H9 (cell line): ENCODE results near the gene SGIP1. TPM values are rescaled to one million over a fixed set of nuclear protein-coding genes. Genes with fewer than 3 reads are reported as not detected.

ENCODE experiments used
- DNase-seq: peaks from one replicate; pipeline ENCODE4 v3.0.0-alpha.2; 2017
- H2AFZ ChIP-seq: one replicate; pipeline ENCODE4 v1.6.1; 2013; ENCODE audit warnings: mild to moderate bottlenecking, low read length, control low read depth, moderate library complexity
- H2AK5ac ChIP-seq: 2 replicates; pipeline ENCODE4 v1.6.1; 2013; ENCODE audit warnings: low read length, control low read depth, mixed read lengths; ENCODE audit not compliant: insufficient read length
- H2BK120ac ChIP-seq: one replicate; pipeline ENCODE4 v1.6.1; 2013; ENCODE audit warnings: low read depth, mild to moderate bottlenecking, low read length, control low read depth, inconsistent platforms; ENCODE audit not compliant: poor library complexity, severe bottlenecking
- H2BK12ac ChIP-seq: 2 replicates; pipeline ENCODE4 v1.6.1; 2013; ENCODE audit warnings: low read length, control low read depth, mixed read lengths, low read depth; ENCODE audit not compliant: insufficient read length
- H2BK15ac ChIP-seq: 2 replicates; pipeline ENCODE4 v1.6.1; 2013; ENCODE audit warnings: low read depth, low read length, control low read depth
- H2BK20ac ChIP-seq: one replicate; pipeline ENCODE4 v1.6.1; 2013; ENCODE audit warnings: low read depth, mild to moderate bottlenecking, low read length, control low read depth, inconsistent platforms; ENCODE audit not compliant: poor library complexity, severe bottlenecking
- H2BK5ac ChIP-seq: 2 replicates; pipeline ENCODE4 v1.6.1; 2013; ENCODE audit warnings: low read length, control low read depth, mixed read lengths; ENCODE audit not compliant: insufficient read length
- H3K14ac ChIP-seq: 2 replicates; pipeline ENCODE4 v1.6.1; 2013; ENCODE audit warnings: low read length, control low read depth; ENCODE audit not compliant: insufficient read depth
- H3K18ac ChIP-seq: 2 replicates; pipeline ENCODE4 v1.6.1; 2013; ENCODE audit warnings: low read depth, mild to moderate bottlenecking, mixed read lengths, low read length, control low read depth; ENCODE audit not compliant: insufficient read length
- H3K23ac ChIP-seq: 2 replicates; pipeline ENCODE4 v1.6.1; 2013; ENCODE audit warnings: low read length, control low read depth, mixed read lengths, low read depth; ENCODE audit not compliant: insufficient read length
- H3K23me2 ChIP-seq: 2 replicates; pipeline ENCODE4 v1.6.1; 2013; ENCODE audit warnings: low read depth, mild to moderate bottlenecking, mixed read lengths, low read length, control low read depth; ENCODE audit not compliant: insufficient read length, poor library complexity, severe bottlenecking
- H3K27ac ChIP-seq: 2 replicates; pipeline ENCODE4 v1.5.1; 2013; ENCODE audit warnings: low read length, control low read depth, mixed read lengths, low read depth; ENCODE audit not compliant: insufficient read length
- H3K27me3 ChIP-seq: 2 replicates; pipeline ENCODE4 v1.6.1; 2013; ENCODE audit warnings: low read length, control low read depth, inconsistent platforms; ENCODE audit not compliant: insufficient read depth
- H3K4ac ChIP-seq: 2 replicates; pipeline ENCODE4 v1.6.1; 2013; ENCODE audit warnings: low read depth, mild to moderate bottlenecking, control low read depth, inconsistent platforms, low read length, moderate library complexity
- H3K4me1 ChIP-seq: 2 replicates; pipeline ENCODE4 v1.6.1; 2013; ENCODE audit warnings: low read length, control low read depth, inconsistent platforms; ENCODE audit not compliant: insufficient read depth
- H3K4me2 ChIP-seq: 2 replicates; pipeline ENCODE4 v1.6.1; 2013; ENCODE audit warnings: low read length, control low read depth, mixed read lengths; ENCODE audit not compliant: insufficient read length, insufficient read depth
- H3K56ac ChIP-seq: 2 replicates; pipeline ENCODE4 v1.6.1; 2013; ENCODE audit warnings: low read depth, mild to moderate bottlenecking, mixed read lengths, low read length, control low read depth; ENCODE audit not compliant: insufficient read length
- H3K79me1 ChIP-seq: 2 replicates; pipeline ENCODE4 v1.6.1; 2013; ENCODE audit warnings: low read depth, mild to moderate bottlenecking, moderate library complexity, low read length, control low read depth, inconsistent platforms; ENCODE audit not compliant: insufficient read depth, poor library complexity, severe bottlenecking
- H3K79me2 ChIP-seq: 2 replicates; pipeline ENCODE4 v1.6.1; 2013; ENCODE audit warnings: low read length, control low read depth, inconsistent platforms; ENCODE audit not compliant: insufficient read depth
- H3K9ac ChIP-seq: 2 replicates; pipeline ENCODE4 v1.6.1; 2013; ENCODE audit warnings: low read length, control low read depth, mixed read lengths; ENCODE audit not compliant: insufficient read length; ENCODE audit errors: extremely low read depth
- H3K9me3 ChIP-seq: one replicate; pipeline ENCODE4 v1.6.1; 2013; ENCODE audit warnings: low read depth, low read length, inconsistent platforms; ENCODE audit not compliant: control insufficient read depth
- H3T11ph ChIP-seq: one replicate; pipeline ENCODE4 v1.6.1; 2013; ENCODE audit warnings: mild to moderate bottlenecking, low read length, control low read depth, inconsistent platforms
- H4K20me1 ChIP-seq: one replicate; pipeline ENCODE4 v1.6.1; 2013; ENCODE audit not compliant: control insufficient read depth, insufficient read length, insufficient read depth
- H4K5ac ChIP-seq: 2 replicates; pipeline ENCODE4 v1.6.1; 2013; ENCODE audit warnings: low read depth, mild to moderate bottlenecking, mixed read lengths, low read length, control low read depth; ENCODE audit not compliant: insufficient read length
- H4K8ac ChIP-seq: replicated peaks from 2 replicates; pipeline ENCODE4 v1.6.1; 2013; ENCODE audit warnings: low read length, control low read depth, mixed read lengths, low read depth; ENCODE audit not compliant: insufficient read length
- H4K91ac ChIP-seq: 2 replicates; pipeline ENCODE4 v1.6.1; 2013; ENCODE audit warnings: low read depth, mild to moderate bottlenecking, moderate library complexity, mixed read lengths, low read length, control low read depth; ENCODE audit not compliant: insufficient read length
- H3K27ac Mint-ChIP-seq, 3 experiments: 2 replicates in 2 of 3; 3 replicates in 1 of 3; pipeline ENCODE4 v1.8.0; 2020 to 2021; ENCODE audit warnings: mixed read lengths in 3 of 3, mild to moderate bottlenecking in 1 of 3, moderate library complexity in 1 of 3
- H3K27me3 Mint-ChIP-seq: 2 replicates; pipeline ENCODE4 v1.8.0; 2021; ENCODE audit warnings: low read depth, mild to moderate bottlenecking, moderate library complexity, mixed read lengths
- H3K36me3 Mint-ChIP-seq, 3 experiments: 2 replicates in 2 of 3; 3 replicates in 1 of 3; pipeline ENCODE4 v1.8.0; 2020 to 2021; ENCODE audit warnings: low read depth in 3 of 3, mixed read lengths in 3 of 3; ENCODE audit not compliant: insufficient read depth in 1 of 3
- H3K4me1 Mint-ChIP-seq, 2 experiments: 2 replicates each; pipeline ENCODE4 v1.8.0; 2020; ENCODE audit warnings: mixed read lengths in 2 of 2
- H3K4me3 Mint-ChIP-seq, 2 experiments: 2 replicates in 1 of 2; 3 replicates in 1 of 2; pipeline ENCODE4 v1.8.0; 2020 to 2021; ENCODE audit warnings: mild to moderate bottlenecking in 2 of 2, mixed read lengths in 2 of 2, moderate library complexity in 1 of 2
- H3K9me3 Mint-ChIP-seq, 2 experiments: 2 replicates in 1 of 2; 3 replicates in 1 of 2; pipeline ENCODE4 v1.8.0; 2020; ENCODE audit warnings: mild to moderate bottlenecking in 2 of 2, mixed read lengths in 2 of 2, moderate library complexity in 1 of 2
- WGBS: extraction: QIAGEN DNeasy Blood & Tissue Kit; methylation state at CpG from one replicate; pipeline ENCODE4 v1.1.7; 2013; ENCODE audit warnings: missing lambda C conversion rate, low lambda C conversion rate, mixed read lengths; ENCODE audit not compliant: insufficient read length; ENCODE audit errors: extremely low coverage; 5-methylcytosine and 5-hydroxymethylcytosine counted together
- total RNA-seq: library from RNA; stranded (reverse); gene quantifications from 2 replicates; pipeline ENCODE4 v1.2.1, GENCODE V29; 2021
- TF ChIP-seq, protein P1 (sequence below): fragments of 200-600 bp; sonication (generic); conservative IDR thresholded peaks from 3 replicates; pipeline ENCODE4 v1.8.0; 2021; ENCODE audit warnings: antibody characterized with exemption, mild to moderate bottlenecking

The SGIP1 gene
- total RNA-seq, 1 experiment from 2014 or later, result 1.5 TPM

DNA sequence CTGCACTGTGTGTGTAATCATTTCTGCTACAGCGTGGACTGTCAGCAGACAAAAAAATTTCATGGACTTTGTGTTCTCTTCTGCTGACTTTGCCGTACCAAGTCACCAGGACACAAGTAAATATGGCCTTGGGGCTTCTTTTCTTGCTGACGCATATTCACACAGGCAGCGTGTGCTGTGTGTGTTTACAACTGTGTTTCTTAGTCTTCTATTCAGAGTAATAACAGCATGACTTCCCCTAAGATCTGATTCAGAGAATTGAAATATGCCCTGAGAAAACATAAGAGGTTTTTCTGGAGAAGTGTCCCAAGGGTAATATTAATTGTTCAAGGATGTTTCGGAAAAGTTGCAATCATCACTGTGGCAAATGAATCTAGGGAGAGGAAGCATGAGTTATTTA is 171.2 kb downstream of the SGIP1 start:
- Histone ChIP-seq H3K18ac (no peak overlapping the region), H3K27ac (no peak overlapping the region), H2AK5ac (no peak overlapping the region), H3K56ac (no peak overlapping the region), H2BK20ac (no peak overlapping the region), H3K4me1 (no peaks in the 10 kb centered on the region), H3T11ph (no peak overlapping the region), H2BK120ac (no peak overlapping the region), H3K4me2 (no peak overlapping the region), H2BK5ac (no peak overlapping the region), H4K20me1 (no peaks in the 10 kb centered on the region), H4K91ac (no peak overlapping the region), H2BK15ac (no peak overlapping the region), H3K14ac (no peak overlapping the region), H3K79me1 (no peaks in the 10 kb centered on the region), H3K4ac (no peak overlapping the region), H3K23me2 (no peaks in the 10 kb centered on the region), H3K27me3 (no peaks in the 10 kb centered on the region), H3K79me2 (no peaks in the 10 kb centered on the region), H3K9ac (no peak overlapping the region), H3K23ac (no peak overlapping the region), H4K5ac (no peak overlapping the region), H2BK12ac (no peak overlapping the region), H3K9me3 (no peaks in the 10 kb centered on the region), H4K8ac (no peak overlapping the region), H2AFZ (no peak overlapping the region)
- TF ChIP-seq, protein P1, sequence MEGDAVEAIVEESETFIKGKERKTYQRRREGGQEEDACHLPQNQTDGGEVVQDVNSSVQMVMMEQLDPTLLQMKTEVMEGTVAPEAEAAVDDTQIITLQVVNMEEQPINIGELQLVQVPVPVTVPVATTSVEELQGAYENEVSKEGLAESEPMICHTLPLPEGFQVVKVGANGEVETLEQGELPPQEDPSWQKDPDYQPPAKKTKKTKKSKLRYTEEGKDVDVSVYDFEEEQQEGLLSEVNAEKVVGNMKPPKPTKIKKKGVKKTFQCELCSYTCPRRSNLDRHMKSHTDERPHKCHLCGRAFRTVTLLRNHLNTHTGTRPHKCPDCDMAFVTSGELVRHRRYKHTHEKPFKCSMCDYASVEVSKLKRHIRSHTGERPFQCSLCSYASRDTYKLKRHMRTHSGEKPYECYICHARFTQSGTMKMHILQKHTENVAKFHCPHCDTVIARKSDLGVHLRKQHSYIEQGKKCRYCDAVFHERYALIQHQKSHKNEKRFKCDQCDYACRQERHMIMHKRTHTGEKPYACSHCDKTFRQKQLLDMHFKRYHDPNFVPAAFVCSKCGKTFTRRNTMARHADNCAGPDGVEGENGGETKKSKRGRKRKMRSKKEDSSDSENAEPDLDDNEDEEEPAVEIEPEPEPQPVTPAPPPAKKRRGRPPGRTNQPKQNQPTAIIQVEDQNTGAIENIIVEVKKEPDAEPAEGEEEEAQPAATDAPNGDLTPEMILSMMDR, result no peak
- no CpG with 5 or more reads among the region's 5 CpGs for WGBS
- H3K9me3 Mint-ChIP-seq, result no peaks in the 10 kb centered on the region
- H3K4me3 Mint-ChIP-seq, result no peak overlapping the region
- no peak overlapping the region for H3K27ac Mint-ChIP-seq
- no peak for DNase-seq
- H3K27me3 Mint-ChIP-seq, result no peaks in the 10 kb centered on the region
- peaks cover 0 to 3% of the 10 kb centered on the region in 2 experiments; a peak in 1 of 4 replicates for H3K4me1 Mint-ChIP-seq
- H3K36me3 Mint-ChIP-seq, result no peaks in the 10 kb centered on the region
